Trophoblast cell (in vitro differentiated cells and primary cell): ENCODE results near the gene OR13A1.
"Not testable (repeated sequence)": the region's sequence is repeated elsewhere in the genome, so short reads cannot be mapped to it uniquely, and the experiment has no call there.

Experiments
- DNase-seq, 2 donors: peaks; one replicate each; pipeline ENCODE4 v3.0.0-alpha.2; 2016
- H2AFZ ChIP-seq: 2 replicates; pipeline ENCODE4 v1.6.1; 2013; ENCODE audit warnings: low read length, moderate library complexity, mild to moderate bottlenecking; ENCODE audit not compliant: insufficient read depth, poor library complexity
- H2AK5ac ChIP-seq: 2 replicates; pipeline ENCODE4 v1.6.1; 2013; ENCODE audit warnings: mild to moderate bottlenecking, low read length
- H2BK120ac ChIP-seq: 2 replicates; pipeline ENCODE4 v1.6.1; 2013; ENCODE audit warnings: low read length, mild to moderate bottlenecking, moderate library complexity; ENCODE audit not compliant: insufficient read depth, poor library complexity
- H2BK12ac ChIP-seq: 2 replicates; pipeline ENCODE4 v1.6.1; 2013; ENCODE audit warnings: mild to moderate bottlenecking, low read length, moderate library complexity
- H2BK5ac ChIP-seq: 2 replicates; pipeline ENCODE4 v1.6.1; 2013; ENCODE audit warnings: low read length, low read depth, moderate library complexity, mild to moderate bottlenecking; ENCODE audit not compliant: poor library complexity
- H3K14ac ChIP-seq: 2 replicates; pipeline ENCODE4 v1.6.1; 2013; ENCODE audit warnings: mild to moderate bottlenecking, low read length
- H3K18ac ChIP-seq: 2 replicates; pipeline ENCODE4 v1.6.1; 2013; ENCODE audit warnings: mild to moderate bottlenecking, low read length
- H3K23ac ChIP-seq: 2 replicates; pipeline ENCODE4 v1.6.1; 2013; ENCODE audit warnings: low read length
- H3K27ac ChIP-seq: 2 replicates; pipeline ENCODE4 v1.5.1; 2013; ENCODE audit warnings: low read depth, mild to moderate bottlenecking, inconsistent platforms, low read length, moderate library complexity
- H3K27me3 ChIP-seq: 2 replicates; pipeline ENCODE4 v1.6.1; 2013; ENCODE audit warnings: inconsistent platforms, mild to moderate bottlenecking, low read length, moderate library complexity; ENCODE audit not compliant: insufficient read depth
- H3K36me3 ChIP-seq, 2 experiments: 1 replicate in 1 of 2; 2 replicates in 1 of 2; pipeline ENCODE4 v1.6.1; 2013; ENCODE audit warnings: low read length in 2 of 2, mild to moderate bottlenecking in 2 of 2, moderate library complexity in 1 of 2; ENCODE audit not compliant: insufficient read depth in 2 of 2, control insufficient read depth in 1 of 2
- H3K4ac ChIP-seq: 2 replicates; pipeline ENCODE4 v1.6.1; 2013; ENCODE audit warnings: low read depth, mild to moderate bottlenecking, low read length, moderate library complexity
- H3K4me1 ChIP-seq, 2 experiments: 1 replicate in 1 of 2; 2 replicates in 1 of 2; pipeline ENCODE4 v1.6.1; 2013; ENCODE audit warnings: low read length in 2 of 2, mild to moderate bottlenecking in 2 of 2, moderate library complexity in 1 of 2; ENCODE audit not compliant: insufficient read depth in 2 of 2, control insufficient read depth in 1 of 2
- H3K4me2 ChIP-seq: 2 replicates; pipeline ENCODE4 v1.6.1; 2013; ENCODE audit warnings: inconsistent platforms, mild to moderate bottlenecking, low read length, moderate library complexity
- H3K4me3 ChIP-seq: 2 replicates; pipeline ENCODE4 v1.5.1; 2013; ENCODE audit warnings: mild to moderate bottlenecking, low read depth, low read length, inconsistent platforms
- H3K79me1 ChIP-seq: one replicate; pipeline ENCODE4 v1.6.1; 2013; ENCODE audit warnings: low read length
- H3K79me2 ChIP-seq: 2 replicates; pipeline ENCODE4 v1.6.1; 2013; ENCODE audit warnings: low read length, mild to moderate bottlenecking; ENCODE audit not compliant: control insufficient read depth, insufficient read depth, poor library complexity
- H3K9ac ChIP-seq: 2 replicates; pipeline ENCODE4 v1.6.1; 2013; ENCODE audit warnings: mild to moderate bottlenecking, low read length
- H3K9me3 ChIP-seq: 2 replicates; pipeline ENCODE4 v1.6.1; 2013; ENCODE audit warnings: low read depth, mild to moderate bottlenecking, control low read depth, inconsistent platforms, low read length; ENCODE audit not compliant: insufficient read depth
- H4K12ac ChIP-seq: 2 replicates; pipeline ENCODE4 v1.6.1; 2013; ENCODE audit warnings: low read depth, mild to moderate bottlenecking, low read length, moderate library complexity
- H4K8ac ChIP-seq: 2 replicates; pipeline ENCODE4 v1.6.1; 2013; ENCODE audit warnings: low read depth, mild to moderate bottlenecking, low read length, moderate library complexity
- H4K91ac ChIP-seq: one replicate; pipeline ENCODE4 v1.6.1; 2013; ENCODE audit warnings: low read depth, mild to moderate bottlenecking, low read length, moderate library complexity
- WGBS: extraction: QIAGEN DNeasy Blood & Tissue Kit; methylation state at CpG from one replicate; pipeline ENCODE4 v1.1.7; 2013; ENCODE audit warnings: missing lambda C conversion rate; ENCODE audit not compliant: insufficient read length, insufficient coverage; ENCODE audit errors: extremely low coverage; 5-methylcytosine and 5-hydroxymethylcytosine counted together

The OR13A1 gene

GRCh38 chr10:45326864-45327263 is 11.5 kb upstream of the OR13A1 start:
- WGBS: no CpG with 5 or more reads among the region's 1 CpG

GRCh38 chr10:45325116-45325515 is 9.7 kb upstream of the OR13A1 start:
- Histone ChIP-seq H3K4me2 (no peak overlapping the region), H3K4me1 (no peaks in the 10 kb centered on the region), H4K12ac (no peak overlapping the region), H3K23ac (no peak overlapping the region), H3K4me3 (no peak overlapping the region), H3K9me3 (no peaks in the 10 kb centered on the region), H3K9ac (no peak overlapping the region), H4K91ac (no peak overlapping the region), H3K27ac (no peak overlapping the region), H3K18ac (no peak overlapping the region), H3K79me2 (no peaks in the 10 kb centered on the region), H2BK120ac (no peak overlapping the region), H3K14ac (no peak overlapping the region), H2AFZ (no peak overlapping the region), H2BK12ac (no peak overlapping the region), H3K36me3 (no peaks in the 10 kb centered on the region), H2AK5ac (no peak overlapping the region), H3K4ac (no peak overlapping the region), H4K8ac (no peak overlapping the region), H3K27me3 (no peaks in the 10 kb centered on the region), H2BK5ac (no peak overlapping the region), H3K79me1 (no peaks in the 10 kb centered on the region)
- peak in 1 of 2 donors; percentile 3 for DNase-seq
- no CpG with 5 or more reads among the region's 1 CpG for WGBS

More at GRCh38 chr10:45326864-45327263, 11.5 kb upstream of the OR13A1 start:
- not testable (repeated sequence) for H4K8ac ChIP-seq, H2BK120ac ChIP-seq, H2BK12ac ChIP-seq, H2BK5ac ChIP-seq, H3K14ac ChIP-seq, H4K91ac ChIP-seq, H3K18ac ChIP-seq, H3K4ac ChIP-seq, H3K23ac ChIP-seq, H3K27ac ChIP-seq, H2AK5ac ChIP-seq, H3K4me1 ChIP-seq, H4K12ac ChIP-seq, H3K27me3 ChIP-seq, H3K79me1 ChIP-seq, H3K9ac ChIP-seq, H3K79me2 ChIP-seq, H3K4me3 ChIP-seq, H2AFZ ChIP-seq, H3K36me3 ChIP-seq, H3K4me2 ChIP-seq, H3K9me3 ChIP-seq, DNase-seq

- no peak overlapping the region for H4K91ac ChIP-seq
- no peaks in the 10 kb centered on the region for H3K79me2 ChIP-seq
- H4K12ac ChIP-seq: no peak overlapping the region
- H3K4ac ChIP-seq: no peak overlapping the region
- H3K4me3 ChIP-seq: no peak overlapping the region
- H3K23ac ChIP-seq: no peak overlapping the region
- DNase-seq: no peak
- no peak overlapping the region for H3K14ac ChIP-seq
- no peak overlapping the region for H2AFZ ChIP-seq
- no peaks in the 10 kb centered on the region for H3K36me3 ChIP-seq
- no peak overlapping the region for H3K18ac ChIP-seq
- no peak overlapping the region for H3K9ac ChIP-seq
- no peaks in the 10 kb centered on the region for H3K79me1 ChIP-seq
- H2BK120ac ChIP-seq: no peak overlapping the region
- H3K4me2 ChIP-seq: no peak overlapping the region
- H2BK5ac ChIP-seq: no peak overlapping the region
- H2BK12ac ChIP-seq: no peak overlapping the region
- no peak overlapping the region for H2AK5ac ChIP-seq
- no peak overlapping the region for H4K8ac ChIP-seq
- no peaks in the 10 kb centered on the region for H3K4me1 ChIP-seq
- no peaks in the 10 kb centered on the region for H3K27me3 ChIP-seq
- no CpG with 5 or more reads among the region's 2 CpGs for WGBS
- H3K9me3 ChIP-seq: no peaks in the 10 kb centered on the region
- no peak overlapping the region for H3K27ac ChIP-seq
Observed at GRCh38 chr10:45319702-45320101, 4.3 kb upstream of the OR13A1 start.

GRCh38 chr10:45313264-45313873 is 2.0 kb downstream of the OR13A1 start:
- DNase-seq: no peak
- H2AFZ ChIP-seq: no peak overlapping the region
- no CpG with 5 or more reads among the region's 3 CpGs for WGBS

More at GRCh38 chr10:45313264-45313873, 2.0 kb downstream of the OR13A1 start:
- H4K91ac ChIP-seq: no peak overlapping the region
- H3K79me1 ChIP-seq: no peaks in the 10 kb centered on the region
- H3K27me3 ChIP-seq: no peaks in the 10 kb centered on the region
- H2BK12ac ChIP-seq: no peak overlapping the region
- H4K8ac ChIP-seq: no peak overlapping the region
- H2BK120ac ChIP-seq: no peak overlapping the region
- no peak overlapping the region for H4K12ac ChIP-seq
- no peak overlapping the region for H3K4me2 ChIP-seq
- H3K23ac ChIP-seq: no peak overlapping the region
- H3K18ac ChIP-seq: no peak overlapping the region
- H2AK5ac ChIP-seq: no peak overlapping the region
- H3K4me1 ChIP-seq: no peaks in the 10 kb centered on the region
- H3K9me3 ChIP-seq: no peaks in the 10 kb centered on the region
- H2BK5ac ChIP-seq: no peak overlapping the region
- H3K36me3 ChIP-seq: no peaks in the 10 kb centered on the region
- H3K14ac ChIP-seq: no peak overlapping the region
- no peak overlapping the region for H3K4ac ChIP-seq
- H3K79me2 ChIP-seq: no peaks in the 10 kb centered on the region
- H3K27ac ChIP-seq: no peak overlapping the region
- H3K4me3 ChIP-seq: no peak overlapping the region
- H3K9ac ChIP-seq: no peak overlapping the region
